Non-pigmented ciliary epithelial cell (primary cell): ENCODE data around the gene DGKI.

Source experiments
- DNase-seq: peaks from one replicate; pipeline ENCODE4 v3.0.0-alpha.2; 2010; ENCODE audit warnings: low read depth

The DGKI gene

DNA sequence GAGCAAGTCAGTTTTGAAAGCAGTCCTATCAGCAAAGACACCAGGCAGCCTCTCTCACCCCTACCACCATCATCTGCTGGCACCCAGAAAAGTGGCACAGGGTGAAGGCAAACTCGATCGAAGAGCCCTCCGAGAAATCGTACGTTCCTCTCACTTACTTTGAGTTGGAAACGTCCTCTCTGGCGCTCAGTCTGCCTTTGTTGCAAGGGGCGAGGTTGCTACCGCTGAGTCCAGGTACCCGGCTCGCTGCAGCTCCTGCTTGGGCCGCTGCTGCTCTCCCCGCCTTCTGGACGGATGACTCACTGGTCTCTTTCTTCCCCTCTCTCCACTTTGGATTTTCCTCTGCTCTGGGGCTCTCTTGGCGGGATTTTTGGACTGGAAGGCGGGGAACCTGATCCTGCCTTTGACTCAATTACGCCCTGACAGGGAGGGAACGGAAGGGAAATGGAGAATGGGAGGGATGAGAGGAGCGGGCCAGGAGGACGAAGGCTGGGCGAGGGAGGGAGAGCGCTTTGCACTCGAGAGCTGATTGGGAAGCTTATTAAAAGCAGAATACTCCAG, 503.4 kb downstream of the DGKI start, which contains the start of gene PTN:
PTN (minus strand) TSS at position 453 of the 561 bp plus-strand sequence. CDS start 88,760 bp downstream, outside the sequence.
- no peak for DNase-seq

DNA sequence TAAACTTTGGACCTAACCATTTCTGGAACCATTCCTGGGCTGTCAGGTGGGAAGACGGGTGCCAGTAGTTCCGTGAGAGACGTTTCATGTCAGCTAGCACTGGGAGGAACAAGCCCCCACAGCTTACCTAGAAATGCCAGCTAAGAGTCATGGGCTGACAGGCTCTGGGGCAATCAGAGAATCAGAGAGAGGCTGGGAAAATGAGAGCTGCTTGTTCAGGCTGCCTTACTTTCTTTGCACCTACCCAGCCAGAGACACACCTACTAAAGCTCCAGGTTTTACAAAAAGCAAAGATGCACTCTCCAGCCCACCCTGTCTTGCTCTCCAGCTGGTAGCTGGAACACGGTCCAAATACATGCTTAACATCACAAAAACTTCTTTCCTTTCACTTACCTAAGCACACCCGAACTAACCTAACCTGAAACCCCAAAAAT, 503.9 kb downstream of the DGKI start:
- no peak for DNase-seq

DNA sequence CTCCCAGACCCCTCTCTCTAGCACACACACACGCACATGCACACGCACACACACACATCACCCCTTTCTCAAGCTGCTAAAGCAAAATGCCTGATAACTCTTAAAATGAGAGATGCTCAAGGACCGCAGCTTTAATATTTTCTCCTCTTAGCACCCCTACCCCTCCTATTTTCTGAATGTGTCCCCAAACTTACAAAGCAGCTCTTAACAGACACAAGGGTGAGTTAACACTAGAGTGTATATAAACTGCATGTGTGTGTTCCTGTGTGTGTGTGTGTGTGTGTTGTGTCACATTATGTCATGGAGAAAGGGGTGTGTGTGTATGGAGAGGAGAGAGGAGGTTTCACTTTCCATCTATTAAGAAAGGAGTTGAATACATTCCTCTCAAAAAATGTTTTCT, 504.5 kb downstream of the DGKI start:
- DNase-seq = no peak

DNA sequence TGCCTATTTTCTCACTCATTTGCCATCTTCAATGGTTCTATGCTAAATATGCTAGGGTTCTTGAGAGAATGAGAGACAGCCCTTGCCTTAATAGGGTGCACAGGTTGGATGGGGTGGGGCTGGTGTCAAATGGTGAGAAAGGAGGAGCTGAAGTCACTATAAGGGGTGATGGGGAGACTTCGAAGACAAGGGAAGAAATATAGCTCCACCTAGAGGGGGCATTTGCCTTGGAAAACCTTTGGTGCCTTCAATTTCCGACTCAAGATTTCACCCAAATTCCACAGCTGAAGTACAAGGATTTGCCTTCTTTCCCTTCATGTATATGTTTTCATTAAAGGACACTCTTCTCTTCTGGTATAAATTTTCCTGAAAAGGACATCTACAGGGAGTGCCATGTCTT, 508.9 kb downstream of the DGKI start:
- no peak for DNase-seq

DNA sequence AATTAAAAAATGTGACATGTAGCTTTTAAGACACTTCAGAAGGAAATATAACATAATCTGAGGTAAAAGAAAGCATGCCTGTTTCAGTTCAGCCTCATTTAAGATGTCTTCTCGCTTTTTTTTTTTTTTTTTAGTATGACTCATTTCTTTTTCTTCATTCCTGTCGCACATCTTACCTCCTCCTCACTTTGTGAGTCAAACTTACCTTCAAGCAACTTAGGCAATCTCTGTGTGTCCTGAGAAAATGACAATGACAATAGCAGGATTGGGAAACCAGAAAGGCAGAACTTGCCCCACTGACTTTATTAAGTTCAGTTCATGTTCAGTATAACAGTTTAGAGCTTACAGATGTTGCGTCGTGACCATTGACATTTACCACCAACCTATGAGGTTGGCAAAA, 511.0 kb downstream of the DGKI start:
- DNase-seq = no peak

DNA sequence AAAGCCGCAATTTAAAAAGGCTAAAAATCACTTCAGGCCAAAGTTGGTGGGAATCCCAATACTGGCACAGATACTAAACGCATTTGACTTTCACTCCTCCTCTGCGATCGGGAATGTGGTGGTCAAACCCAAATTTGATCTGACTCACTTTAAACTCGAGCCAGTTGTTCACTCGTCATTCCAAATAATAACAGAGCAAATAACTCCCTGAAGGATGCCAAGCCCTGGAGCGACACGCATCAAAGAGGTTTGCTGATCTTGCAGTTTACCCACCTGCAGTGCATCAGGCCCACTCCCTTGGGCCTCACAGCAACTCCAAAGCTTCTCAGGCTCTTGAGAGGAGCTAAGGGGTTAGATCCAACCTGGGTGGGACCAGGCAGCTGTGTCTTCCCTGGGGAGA, 515.4 kb downstream of the DGKI start:
- DNase-seq = no peak
